GM23338 (cell line): ENCODE measurements around the gene LMF1. TPM values are rescaled to one million over a fixed set of nuclear protein-coding genes. Genes with fewer than 3 reads are reported as not detected.

Experiments used
- ATAC-seq: fragments of 200-7000 bp; cut with Tn5 transposase; 3 replicates; pipeline ENCODE4 v1.9.1; 2020
- DNase-seq: peaks from one replicate; pipeline ENCODE4 v3.0.0-alpha.2; 2015; ENCODE audit warnings: low spot score
- H2AFZ ChIP-seq: fragments of 200-600 bp; sonication (generic); 2 replicates; pipeline ENCODE4 v1.8.0; 2016; ENCODE audit warnings: antibody characterized with exemption, mild to moderate bottlenecking, moderate library complexity
- H3F3A ChIP-seq: fragments of 200-600 bp; sonication (generic); replicated peaks from 2 replicates; pipeline ENCODE4 v1.8.0; 2017; ENCODE audit warnings: antibody characterized with exemption, mixed run types, low read depth
- H3K27ac ChIP-seq: fragments of 200-600 bp; sonication (generic); 2 replicates; pipeline ENCODE4 v1.6.1; 2016; ENCODE audit warnings: low read depth
- H3K27me3 ChIP-seq: fragments of 200-600 bp; sonication (generic); 2 replicates; pipeline ENCODE4 v1.8.0; 2016; ENCODE audit warnings: mild to moderate bottlenecking, mixed run types, moderate library complexity; ENCODE audit not compliant: insufficient read depth
- H3K36me3 ChIP-seq: fragments of 200-600 bp; sonication (generic); 2 replicates; pipeline ENCODE4 v1.8.0; 2016; ENCODE audit warnings: mild to moderate bottlenecking; ENCODE audit not compliant: insufficient read depth
- H3K4me1 ChIP-seq: fragments of 200-600 bp; sonication (generic); 2 replicates; pipeline ENCODE4 v1.8.0; 2016; ENCODE audit warnings: mild to moderate bottlenecking, moderate library complexity; ENCODE audit not compliant: insufficient read depth
- H3K4me2 ChIP-seq: fragments of 200-600 bp; sonication (generic); 2 replicates; pipeline ENCODE4 v1.7.1; 2017; ENCODE audit warnings: mixed run types
- H3K4me3 ChIP-seq: fragments of 200-600 bp; sonication (generic); 2 replicates; pipeline ENCODE4 v1.6.1; 2016; ENCODE audit warnings: mixed run types
- H3K79me2 ChIP-seq: fragments of 200-600 bp; sonication (generic); replicated peaks from 2 replicates; pipeline ENCODE4 v1.8.0; 2017; ENCODE audit warnings: mild to moderate bottlenecking; ENCODE audit not compliant: insufficient read depth
- H3K9me2 ChIP-seq: fragments of 200-600 bp; sonication (generic); 2 replicates; pipeline ENCODE4 v1.8.0; 2017; ENCODE audit not compliant: insufficient read depth
- H4K20me1 ChIP-seq: fragments of 200-600 bp; sonication (generic); replicated peaks from 2 replicates; pipeline ENCODE4 v1.8.0; 2017; ENCODE audit warnings: mild to moderate bottlenecking; ENCODE audit not compliant: insufficient read depth
- H3K27ac Mint-ChIP-seq: 2 replicates; pipeline ENCODE4 v1.8.0; 2020; ENCODE audit warnings: inconsistent platforms, mild to moderate bottlenecking, moderate library complexity, mixed read lengths
- H3K27me3 Mint-ChIP-seq: 3 replicates; pipeline ENCODE4 v1.8.0; 2022; ENCODE audit warnings: low read depth, mild to moderate bottlenecking, moderate library complexity, mixed read lengths, inconsistent platforms; ENCODE audit not compliant: insufficient read depth, poor library complexity
- H3K36me3 Mint-ChIP-seq: 3 replicates; pipeline ENCODE4 v1.8.0; 2021; ENCODE audit warnings: low read depth, mild to moderate bottlenecking, inconsistent platforms, moderate library complexity, mixed read lengths
- H3K4me1 Mint-ChIP-seq: 3 replicates; pipeline ENCODE4 v1.8.0; 2020; ENCODE audit warnings: mild to moderate bottlenecking, inconsistent platforms, mixed read lengths
- H3K4me3 Mint-ChIP-seq: 3 replicates; pipeline ENCODE4 v1.8.0; 2021; ENCODE audit warnings: moderate library complexity, mild to moderate bottlenecking, inconsistent platforms, mixed read lengths
- H3K9me3 Mint-ChIP-seq: 3 replicates; pipeline ENCODE4 v1.8.0; 2020; ENCODE audit warnings: moderate library complexity, mild to moderate bottlenecking, inconsistent platforms, mixed read lengths
- CREB1 ChIP-seq: fragments of 250-450 bp; sonication (Bioruptor Pico); IDR thresholded peaks from 2 replicates; pipeline ENCODE4 v1.5.0; 2020; ENCODE audit warnings: low read depth, mild to moderate bottlenecking, moderate library complexity
- CTCF ChIP-seq, 2 experiments: fragments of 200-600 bp in 1 of 2; sonication (generic) in 1 of 2; conservative IDR thresholded peaks; 2 replicates each; pipeline versions ENCODE4 v1.5.1 to v1.6.1; 2016 to 2017; ENCODE audit warnings: antibody characterized with exemption in 2 of 2, low read depth in 2 of 2, mild to moderate bottlenecking in 2 of 2, moderate library complexity in 1 of 2
- EZH2 ChIP-seq: fragments of 200-600 bp; sonication (generic); IDR thresholded peaks from one replicate; pipeline ENCODE4 v1.8.0; 2017; ENCODE audit warnings: antibody characterized with exemption, mild to moderate bottlenecking, low read depth; ENCODE audit not compliant: unreplicated experiment
- EZH2phosphoT487 ChIP-seq: fragments of 200-600 bp; sonication (generic); IDR thresholded peaks from one replicate; pipeline ENCODE4 v1.8.1; 2018; ENCODE audit warnings: antibody characterized with exemption; ENCODE audit not compliant: unreplicated experiment
- JUNB ChIP-seq: IDR thresholded peaks from one replicate; pipeline ENCODE4 v1.6.1; 2016; ENCODE audit warnings: antibody characterized with exemption; ENCODE audit not compliant: unreplicated experiment
- NANOG ChIP-seq: IDR thresholded peaks from 2 replicates; pipeline ENCODE4 v1.6.1; 2016; ENCODE audit warnings: antibody characterized with exemption, borderline replicate concordance
- POLR2AphosphoS5 ChIP-seq: IDR thresholded peaks from 2 replicates; pipeline ENCODE4 v1.6.1; 2016; ENCODE audit warnings: antibody characterized with exemption, low read depth
- STAT1 ChIP-seq: IDR thresholded peaks from one replicate; pipeline ENCODE4 v1.6.1; 2016; ENCODE audit warnings: antibody characterized with exemption; ENCODE audit not compliant: unreplicated experiment
- ZNF114 ChIP-seq: fragments of 250-450 bp; sonication (Bioruptor Pico); IDR thresholded peaks from 2 replicates; pipeline ENCODE4 v1.5.0; 2020; ENCODE audit warnings: mild to moderate bottlenecking, moderate library complexity
- ZNF331 ChIP-seq: fragments of 250-450 bp; sonication (Bioruptor Pico); IDR thresholded peaks from 2 replicates; pipeline ENCODE4 v1.5.0; 2020; ENCODE audit warnings: low read depth, mild to moderate bottlenecking, moderate library complexity
- polyA plus RNA-seq: library from polyadenylated mRNA; unstranded; fragments of >200 nt; fragmentation: Nextera tagmentation; extraction: Ambion mirVana; gene quantifications from 2 replicates; pipeline ENCODE4 v1.2.1, GENCODE V29; 2016
- total RNA-seq: library from RNA; depleted of rRNA; stranded (reverse); fragments of >200 nt; shearing (Covaris generic); gene quantifications from 2 replicates; pipeline ENCODE4 v1.2.3, GENCODE V29; 2014
- TF ChIP-seq, protein P1 (sequence below): IDR thresholded peaks from 2 replicates; pipeline ENCODE4 v1.6.1; 2016; ENCODE audit warnings: antibody characterized with exemption
- TF ChIP-seq, protein P2 (sequence below): IDR thresholded peaks from one replicate; pipeline ENCODE4 v1.6.1; 2018; ENCODE audit warnings: antibody characterized with exemption; ENCODE audit not compliant: unreplicated experiment
- TF ChIP-seq, protein P3 (sequence below): fragments of 250-450 bp; sonication (Bioruptor Pico); IDR thresholded peaks from 2 replicates; pipeline ENCODE4 v1.5.0; 2020; ENCODE audit warnings: mild to moderate bottlenecking, moderate library complexity

LMF1 gene
- total and polyA plus RNA-seq, 2 experiments from 2014 or later = 4.2 to 10.1 TPM

DNA sequence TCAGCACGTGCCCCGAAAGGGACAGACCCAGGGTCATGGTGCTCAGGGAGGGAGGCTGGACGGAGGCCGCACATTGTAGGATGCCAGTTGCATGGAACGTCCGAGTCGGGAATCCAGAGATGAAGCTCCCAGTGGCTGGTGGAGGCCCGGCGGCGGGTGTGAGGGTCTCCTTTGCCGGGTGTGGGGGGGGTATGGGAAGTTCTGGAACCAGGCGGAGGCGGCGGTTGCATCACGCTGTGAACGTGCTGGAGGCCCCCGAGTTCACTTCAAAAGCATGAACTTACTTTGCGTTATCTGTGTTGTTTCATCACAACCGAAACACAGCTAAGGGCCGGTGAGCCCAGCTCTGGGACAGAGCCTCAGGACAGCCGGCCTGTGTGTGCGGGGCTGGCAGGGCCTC lies 96.9 kb downstream of the LMF1 start:
- Histone ChIP-seq H2AFZ (no peak overlapping the region), H3K36me3 (no peaks in the 10 kb centered on the region), H3K9me2 (no peaks in the 10 kb centered on the region), H3F3A (no peaks in the 10 kb centered on the region), H3K4me2 (no peak overlapping the region), H4K20me1 (no peaks in the 10 kb centered on the region), H3K27me3 (no peaks in the 10 kb centered on the region), H3K4me3 (no peak overlapping the region), H3K4me1 (no peaks in the 10 kb centered on the region), H3K79me2 (no peaks in the 10 kb centered on the region), H3K27ac (no peak overlapping the region)
- peak overlapping the region; percentile 60; the same call in 1 of the 2 replicates for H3K27ac Mint-ChIP-seq
- peaks cover 3% of the 10 kb centered on the region for H3K27me3 Mint-ChIP-seq
- no peaks in the 10 kb centered on the region for H3K36me3 Mint-ChIP-seq
- no peaks in the 10 kb centered on the region for H3K9me3 Mint-ChIP-seq
- no peak overlapping the region for H3K4me3 Mint-ChIP-seq
- H3K4me1 Mint-ChIP-seq = peaks cover 3% of the 10 kb centered on the region; the same call in 1 of the 3 replicates
- ATAC-seq (no peak), DNase-seq (no peak)
- no peak for TF ChIP-seq ZNF114
- no peak for TF ChIP-seq CTCF (conservative IDR thresholded peaks at IDR 0.05; ENCODE audit: low read depth in 2 of 2)
- TF ChIP-seq JUNB = no peak
- TF ChIP-seq EZH2phosphoT487 = no peak
- TF ChIP-seq, protein P1, sequence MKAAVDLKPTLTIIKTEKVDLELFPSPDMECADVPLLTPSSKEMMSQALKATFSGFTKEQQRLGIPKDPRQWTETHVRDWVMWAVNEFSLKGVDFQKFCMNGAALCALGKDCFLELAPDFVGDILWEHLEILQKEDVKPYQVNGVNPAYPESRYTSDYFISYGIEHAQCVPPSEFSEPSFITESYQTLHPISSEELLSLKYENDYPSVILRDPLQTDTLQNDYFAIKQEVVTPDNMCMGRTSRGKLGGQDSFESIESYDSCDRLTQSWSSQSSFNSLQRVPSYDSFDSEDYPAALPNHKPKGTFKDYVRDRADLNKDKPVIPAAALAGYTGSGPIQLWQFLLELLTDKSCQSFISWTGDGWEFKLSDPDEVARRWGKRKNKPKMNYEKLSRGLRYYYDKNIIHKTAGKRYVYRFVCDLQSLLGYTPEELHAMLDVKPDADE = no peak
- TF ChIP-seq NANOG = no peak
- no peak for TF ChIP-seq STAT1
- TF ChIP-seq POLR2AphosphoS5 = no peak
- no peak for TF ChIP-seq ZNF331 (CRISPR knock-in tag)
- TF ChIP-seq, protein P2, sequence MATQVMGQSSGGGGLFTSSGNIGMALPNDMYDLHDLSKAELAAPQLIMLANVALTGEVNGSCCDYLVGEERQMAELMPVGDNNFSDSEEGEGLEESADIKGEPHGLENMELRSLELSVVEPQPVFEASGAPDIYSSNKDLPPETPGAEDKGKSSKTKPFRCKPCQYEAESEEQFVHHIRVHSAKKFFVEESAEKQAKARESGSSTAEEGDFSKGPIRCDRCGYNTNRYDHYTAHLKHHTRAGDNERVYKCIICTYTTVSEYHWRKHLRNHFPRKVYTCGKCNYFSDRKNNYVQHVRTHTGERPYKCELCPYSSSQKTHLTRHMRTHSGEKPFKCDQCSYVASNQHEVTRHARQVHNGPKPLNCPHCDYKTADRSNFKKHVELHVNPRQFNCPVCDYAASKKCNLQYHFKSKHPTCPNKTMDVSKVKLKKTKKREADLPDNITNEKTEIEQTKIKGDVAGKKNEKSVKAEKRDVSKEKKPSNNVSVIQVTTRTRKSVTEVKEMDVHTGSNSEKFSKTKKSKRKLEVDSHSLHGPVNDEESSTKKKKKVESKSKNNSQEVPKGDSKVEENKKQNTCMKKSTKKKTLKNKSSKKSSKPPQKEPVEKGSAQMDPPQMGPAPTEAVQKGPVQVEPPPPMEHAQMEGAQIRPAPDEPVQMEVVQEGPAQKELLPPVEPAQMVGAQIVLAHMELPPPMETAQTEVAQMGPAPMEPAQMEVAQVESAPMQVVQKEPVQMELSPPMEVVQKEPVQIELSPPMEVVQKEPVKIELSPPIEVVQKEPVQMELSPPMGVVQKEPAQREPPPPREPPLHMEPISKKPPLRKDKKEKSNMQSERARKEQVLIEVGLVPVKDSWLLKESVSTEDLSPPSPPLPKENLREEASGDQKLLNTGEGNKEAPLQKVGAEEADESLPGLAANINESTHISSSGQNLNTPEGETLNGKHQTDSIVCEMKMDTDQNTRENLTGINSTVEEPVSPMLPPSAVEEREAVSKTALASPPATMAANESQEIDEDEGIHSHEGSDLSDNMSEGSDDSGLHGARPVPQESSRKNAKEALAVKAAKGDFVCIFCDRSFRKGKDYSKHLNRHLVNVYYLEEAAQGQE = no peak
- no peak for TF ChIP-seq CREB1 (CRISPR knock-in tag)
- TF ChIP-seq, protein P3, sequence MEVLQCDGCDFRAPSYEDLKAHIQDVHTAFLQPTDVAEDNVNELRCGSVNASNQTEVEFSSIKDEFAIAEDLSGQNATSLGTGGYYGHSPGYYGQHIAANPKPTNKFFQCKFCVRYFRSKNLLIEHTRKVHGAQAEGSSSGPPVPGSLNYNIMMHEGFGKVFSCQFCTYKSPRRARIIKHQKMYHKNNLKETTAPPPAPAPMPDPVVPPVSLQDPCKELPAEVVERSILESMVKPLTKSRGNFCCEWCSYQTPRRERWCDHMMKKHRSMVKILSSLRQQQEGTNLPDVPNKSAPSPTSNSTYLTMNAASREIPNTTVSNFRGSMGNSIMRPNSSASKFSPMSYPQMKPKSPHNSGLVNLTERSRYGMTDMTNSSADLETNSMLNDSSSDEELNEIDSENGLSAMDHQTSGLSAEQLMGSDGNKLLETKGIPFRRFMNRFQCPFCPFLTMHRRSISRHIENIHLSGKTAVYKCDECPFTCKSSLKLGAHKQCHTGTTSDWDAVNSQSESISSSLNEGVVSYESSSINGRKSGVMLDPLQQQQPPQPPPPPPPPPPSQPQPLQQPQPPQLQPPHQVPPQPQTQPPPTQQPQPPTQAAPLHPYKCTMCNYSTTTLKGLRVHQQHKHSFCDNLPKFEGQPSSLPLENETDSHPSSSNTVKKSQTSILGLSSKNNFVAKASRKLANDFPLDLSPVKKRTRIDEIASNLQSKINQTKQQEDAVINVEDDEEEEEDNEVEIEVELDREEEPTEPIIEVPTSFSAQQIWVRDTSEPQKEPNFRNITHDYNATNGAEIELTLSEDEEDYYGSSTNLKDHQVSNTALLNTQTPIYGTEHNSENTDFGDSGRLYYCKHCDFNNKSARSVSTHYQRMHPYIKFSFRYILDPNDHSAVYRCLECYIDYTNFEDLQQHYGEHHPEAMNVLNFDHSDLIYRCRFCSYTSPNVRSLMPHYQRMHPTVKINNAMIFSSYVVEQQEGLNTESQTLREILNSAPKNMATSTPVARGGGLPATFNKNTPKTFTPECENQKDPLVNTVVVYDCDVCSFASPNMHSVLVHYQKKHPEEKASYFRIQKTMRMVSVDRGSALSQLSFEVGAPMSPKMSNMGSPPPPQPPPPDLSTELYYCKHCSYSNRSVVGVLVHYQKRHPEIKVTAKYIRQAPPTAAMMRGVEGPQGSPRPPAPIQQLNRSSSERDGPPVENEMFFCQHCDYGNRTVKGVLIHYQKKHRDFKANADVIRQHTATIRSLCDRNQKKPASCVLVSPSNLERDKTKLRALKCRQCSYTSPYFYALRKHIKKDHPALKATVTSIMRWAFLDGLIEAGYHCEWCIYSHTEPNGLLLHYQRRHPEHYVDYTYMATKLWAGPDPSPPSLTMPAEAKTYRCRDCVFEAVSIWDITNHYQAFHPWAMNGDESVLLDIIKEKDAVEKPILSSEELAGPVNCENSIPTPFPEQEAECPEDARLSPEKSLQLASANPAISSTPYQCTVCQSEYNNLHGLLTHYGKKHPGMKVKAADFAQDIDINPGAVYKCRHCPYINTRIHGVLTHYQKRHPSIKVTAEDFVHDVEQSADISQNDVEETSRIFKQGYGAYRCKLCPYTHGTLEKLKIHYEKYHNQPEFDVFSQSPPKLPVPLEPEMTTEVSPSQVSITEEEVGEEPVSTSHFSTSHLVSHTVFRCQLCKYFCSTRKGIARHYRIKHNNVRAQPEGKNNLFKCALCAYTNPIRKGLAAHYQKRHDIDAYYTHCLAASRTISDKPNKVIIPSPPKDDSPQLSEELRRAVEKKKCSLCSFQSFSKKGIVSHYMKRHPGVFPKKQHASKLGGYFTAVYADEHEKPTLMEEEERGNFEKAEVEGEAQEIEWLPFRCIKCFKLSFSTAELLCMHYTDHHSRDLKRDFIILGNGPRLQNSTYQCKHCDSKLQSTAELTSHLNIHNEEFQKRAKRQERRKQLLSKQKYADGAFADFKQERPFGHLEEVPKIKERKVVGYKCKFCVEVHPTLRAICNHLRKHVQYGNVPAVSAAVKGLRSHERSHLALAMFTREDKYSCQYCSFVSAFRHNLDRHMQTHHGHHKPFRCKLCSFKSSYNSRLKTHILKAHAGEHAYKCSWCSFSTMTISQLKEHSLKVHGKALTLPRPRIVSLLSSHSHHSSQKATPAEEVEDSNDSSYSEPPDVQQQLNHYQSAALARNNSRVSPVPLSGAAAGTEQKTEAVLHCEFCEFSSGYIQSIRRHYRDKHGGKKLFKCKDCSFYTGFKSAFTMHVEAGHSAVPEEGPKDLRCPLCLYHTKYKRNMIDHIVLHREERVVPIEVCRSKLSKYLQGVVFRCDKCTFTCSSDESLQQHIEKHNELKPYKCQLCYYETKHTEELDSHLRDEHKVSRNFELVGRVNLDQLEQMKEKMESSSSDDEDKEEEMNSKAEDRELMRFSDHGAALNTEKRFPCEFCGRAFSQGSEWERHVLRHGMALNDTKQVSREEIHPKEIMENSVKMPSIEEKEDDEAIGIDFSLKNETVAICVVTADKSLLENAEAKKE (CRISPR knock-in tag) = no peak
- TF ChIP-seq EZH2 = no peak
